NCI-H748 treated with DMSO at 0.1 percent for 48 hours (cell line): Measurements from ENCODE around the gene GLYR1.
"Not testable (repeated sequence)": the region's sequence is repeated elsewhere in the genome, so short reads cannot be mapped to it uniquely, and the experiment has no call there.

Source experiments
- DNase-seq: peaks from one replicate; lab custom pipeline; 2025; lab: John Stamatoyannopoulos, UW

Gene GLYR1

DNA sequence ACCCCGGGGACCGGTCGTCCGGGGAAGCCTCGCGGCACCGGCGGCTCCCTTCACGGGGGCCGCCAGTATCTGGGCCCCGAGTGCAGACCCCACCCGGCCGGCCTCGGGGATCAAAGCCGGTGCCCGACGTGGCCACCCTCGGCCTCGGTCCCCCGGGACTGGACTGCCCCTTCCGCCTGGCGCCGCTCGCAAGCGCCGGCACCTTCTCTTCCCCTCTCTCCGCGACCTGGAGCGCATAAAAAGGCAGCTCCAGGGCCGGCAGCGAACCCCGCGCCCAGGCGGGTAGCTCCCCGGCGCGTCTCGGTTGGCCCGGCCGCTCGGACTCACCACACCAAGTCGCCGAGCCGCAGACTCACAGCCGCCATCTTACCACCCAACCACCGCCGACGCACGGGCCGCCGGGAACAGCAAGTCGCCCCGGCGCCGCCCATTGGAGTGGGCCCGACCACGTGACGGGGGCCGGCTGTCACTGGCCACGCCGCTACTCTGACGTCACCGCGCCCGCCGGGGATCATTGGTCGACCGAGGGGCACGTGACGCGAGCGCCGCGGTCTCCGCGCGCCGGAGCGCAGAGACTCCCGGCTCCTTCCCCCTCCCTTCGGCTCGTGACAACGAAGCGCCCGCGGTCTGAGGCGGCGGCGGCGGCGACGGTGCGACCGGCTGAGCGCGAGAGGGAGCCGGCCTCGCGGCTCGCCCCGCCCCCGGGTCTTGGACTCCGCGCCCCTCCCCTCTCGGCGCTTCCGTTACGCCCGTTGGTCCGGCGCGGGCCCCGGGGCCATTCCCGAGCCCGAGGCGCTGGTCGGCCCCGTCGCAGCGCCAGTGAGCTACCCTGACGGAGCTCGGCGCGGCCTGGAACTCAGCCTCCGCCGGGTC is at the start of gene GLYR1, which contains the start of gene UBN1:
Gene GLYR1 (minus strand): TSS at position 388 of the 873 bp plus-strand sequence. CDS start 23 bp downstream, at position 365.
Gene UBN1 (plus strand): TSS at position 581 of the 873 bp plus-strand sequence. CDS start 5,437 bp downstream, outside the sequence.
- DNase-seq, result peak; percentile 73

DNA sequence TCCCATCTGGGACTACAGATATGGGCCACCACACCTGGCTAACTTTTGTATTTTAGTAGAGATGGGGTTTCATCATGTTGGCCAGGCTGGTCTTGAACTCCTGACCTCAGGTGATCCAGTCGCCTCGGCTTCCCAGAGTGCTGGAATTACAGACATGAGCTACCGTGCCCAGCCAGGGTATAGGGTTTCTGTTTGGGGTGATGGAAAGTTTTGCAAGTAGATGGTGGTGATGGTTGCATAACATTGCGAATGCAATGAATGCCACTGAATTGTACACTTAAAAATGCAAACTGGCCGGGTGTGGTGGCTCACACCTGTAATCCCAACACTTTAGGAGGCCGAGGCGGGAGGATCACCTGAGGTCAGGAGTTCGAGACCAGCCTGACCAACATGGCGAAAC is 49.7 kb upstream of the GLYR1 start:
- not testable (repeated sequence) for DNase-seq

DNA sequence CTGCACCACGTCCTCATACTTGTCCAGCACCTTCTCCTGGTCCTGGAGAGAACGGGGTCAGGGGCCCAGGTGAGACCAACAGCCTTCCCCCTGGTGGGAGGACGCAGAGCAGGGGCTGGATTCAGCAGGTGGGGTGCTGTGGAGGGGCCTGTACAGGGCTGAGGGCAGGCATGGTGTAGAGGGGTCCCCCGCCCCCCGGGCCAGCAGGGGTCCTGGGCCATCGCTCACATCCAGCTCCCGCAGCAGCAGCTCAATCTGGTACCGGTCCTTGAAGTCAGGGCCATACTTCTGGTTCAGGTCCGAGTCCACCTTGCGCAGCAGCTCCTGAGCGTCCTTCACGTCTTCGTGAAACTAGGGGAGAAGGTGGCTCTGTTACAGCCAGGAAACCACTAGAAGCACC is 48.3 kb upstream of the GLYR1 start:
- no peak for DNase-seq

DNA sequence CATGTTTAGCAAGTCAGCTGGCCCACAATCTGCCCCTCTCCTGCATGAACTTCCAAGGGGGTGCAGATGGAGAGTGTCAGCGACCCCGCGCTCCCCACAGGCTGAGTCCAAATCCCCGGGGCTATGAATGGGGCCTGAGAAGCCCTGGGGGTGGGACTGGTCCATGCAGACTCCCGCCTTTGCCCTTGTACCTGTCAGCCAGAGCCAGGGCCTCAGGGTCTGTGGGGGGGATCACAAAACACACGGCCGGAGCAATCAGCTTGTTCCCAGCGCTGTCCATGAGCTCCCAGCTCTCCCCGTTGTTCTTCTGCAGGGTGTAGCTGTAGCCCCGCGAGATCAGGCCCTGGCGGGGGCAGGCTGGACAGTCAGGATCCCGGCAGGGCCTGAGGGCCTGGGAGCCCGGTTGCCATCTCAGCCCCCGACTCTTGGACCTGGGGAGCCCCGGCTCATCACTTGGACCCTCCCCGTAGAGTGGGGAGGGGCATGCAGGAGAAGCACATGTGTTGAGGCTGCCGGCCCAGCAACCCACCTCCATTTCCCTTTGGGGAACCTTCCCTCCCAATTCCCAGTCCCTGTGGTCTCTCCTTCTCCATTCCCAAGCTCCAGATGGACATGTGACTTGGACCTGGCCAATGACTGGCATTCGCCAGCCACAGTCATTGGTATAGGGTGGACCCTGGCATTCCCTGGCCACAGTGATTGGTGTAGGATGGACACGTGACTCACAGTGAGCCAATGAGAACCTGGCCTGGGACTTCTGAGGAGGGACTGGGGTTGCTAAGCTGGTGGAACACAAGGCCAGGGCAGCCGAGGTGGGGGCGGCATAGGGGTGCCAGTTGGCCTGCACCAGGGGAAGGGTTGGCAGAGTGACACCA is 47.4 kb upstream of the GLYR1 start:
- no peak for DNase-seq

DNA sequence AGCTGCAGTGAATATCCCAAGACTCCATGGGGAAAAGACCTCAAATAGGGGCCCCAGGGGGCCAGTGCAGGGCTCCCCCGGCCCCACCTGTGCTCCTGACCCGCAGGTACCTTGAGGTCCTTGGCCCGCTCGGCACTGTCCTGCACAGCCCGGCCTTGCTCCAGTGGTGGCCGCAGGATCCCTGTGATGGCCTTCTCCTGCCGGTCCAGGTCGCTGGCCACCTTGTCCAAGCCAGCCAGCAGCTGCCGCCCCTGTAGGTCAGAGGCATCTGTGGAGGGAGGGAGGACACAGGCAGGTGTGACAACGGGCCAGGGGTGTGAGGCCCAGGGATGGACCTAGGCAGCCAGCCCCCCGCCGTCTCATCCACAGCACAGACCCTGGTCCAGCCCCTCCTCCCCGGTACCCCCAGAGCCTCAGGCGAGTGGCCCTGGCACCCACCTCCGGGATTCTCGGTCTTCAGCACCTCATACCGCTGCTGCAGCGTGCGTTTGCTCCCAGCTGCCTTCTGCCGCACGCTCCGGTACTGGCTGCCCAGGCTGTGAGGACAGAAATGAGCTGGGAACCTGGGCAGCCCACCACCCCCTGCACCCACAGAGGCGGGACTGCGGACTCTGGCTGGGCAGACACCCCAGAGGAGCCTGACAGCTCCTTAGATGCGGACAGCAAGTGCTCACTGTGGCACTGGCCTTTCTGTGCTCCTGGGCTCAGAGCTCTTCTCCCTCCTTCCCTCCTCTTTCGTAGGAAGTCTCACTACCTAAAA is 46.2 kb upstream of the GLYR1 start:
- no peak for DNase-seq

DNA sequence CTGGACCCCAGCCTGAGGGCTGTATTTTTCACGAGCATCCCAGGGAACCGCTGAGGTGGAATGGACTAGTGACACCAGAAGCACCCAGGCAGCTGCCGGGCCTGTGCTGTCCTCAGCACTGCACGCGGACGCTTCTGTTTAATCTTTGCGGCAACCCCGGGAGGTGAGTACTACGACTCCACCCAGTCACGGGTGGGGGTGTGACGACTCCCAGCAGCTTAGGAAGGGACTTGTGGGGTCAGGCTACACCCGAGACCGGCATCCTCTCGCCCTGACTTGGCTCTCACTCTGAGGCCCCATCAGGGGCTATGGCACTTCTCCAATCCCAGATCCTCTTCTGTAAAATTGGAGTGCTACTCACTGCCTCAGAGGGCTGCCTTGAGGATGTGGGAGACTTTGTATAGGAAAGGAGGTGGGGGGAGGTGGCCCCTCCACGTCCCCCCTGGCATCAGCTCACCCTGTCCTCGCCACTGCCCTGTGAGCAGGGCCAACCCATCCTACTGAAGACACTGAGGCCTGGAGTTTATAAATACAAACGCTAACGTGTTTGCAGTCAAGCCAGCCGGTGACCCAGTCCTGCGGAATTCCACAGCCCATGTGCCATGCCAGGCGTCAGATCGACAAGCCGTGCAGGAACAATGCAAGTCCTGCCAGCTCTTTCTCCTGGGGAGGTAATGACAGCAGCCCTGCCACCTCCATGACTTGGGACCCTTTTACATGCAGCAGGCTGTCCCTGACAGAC is 45.4 kb upstream of the GLYR1 start:
- DNase-seq, result no peak

DNA sequence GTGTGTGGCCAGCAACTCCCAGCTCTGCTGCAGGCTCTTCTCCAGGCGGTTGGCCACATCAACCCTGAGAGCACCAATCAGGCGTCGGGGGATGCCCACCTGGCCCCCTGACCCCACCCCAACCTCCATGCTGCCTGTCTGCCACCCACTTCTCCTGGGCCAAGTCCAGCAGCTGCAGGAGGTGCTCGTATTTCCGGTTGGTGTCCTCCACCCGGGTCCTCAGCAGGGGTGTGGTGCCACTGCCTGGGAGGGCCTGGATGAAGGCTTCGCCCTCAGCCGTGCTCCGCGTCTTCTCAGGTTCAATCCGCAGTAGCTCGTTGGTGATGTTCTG is 44.8 kb upstream of the GLYR1 start:
- no peak for DNase-seq

DNA sequence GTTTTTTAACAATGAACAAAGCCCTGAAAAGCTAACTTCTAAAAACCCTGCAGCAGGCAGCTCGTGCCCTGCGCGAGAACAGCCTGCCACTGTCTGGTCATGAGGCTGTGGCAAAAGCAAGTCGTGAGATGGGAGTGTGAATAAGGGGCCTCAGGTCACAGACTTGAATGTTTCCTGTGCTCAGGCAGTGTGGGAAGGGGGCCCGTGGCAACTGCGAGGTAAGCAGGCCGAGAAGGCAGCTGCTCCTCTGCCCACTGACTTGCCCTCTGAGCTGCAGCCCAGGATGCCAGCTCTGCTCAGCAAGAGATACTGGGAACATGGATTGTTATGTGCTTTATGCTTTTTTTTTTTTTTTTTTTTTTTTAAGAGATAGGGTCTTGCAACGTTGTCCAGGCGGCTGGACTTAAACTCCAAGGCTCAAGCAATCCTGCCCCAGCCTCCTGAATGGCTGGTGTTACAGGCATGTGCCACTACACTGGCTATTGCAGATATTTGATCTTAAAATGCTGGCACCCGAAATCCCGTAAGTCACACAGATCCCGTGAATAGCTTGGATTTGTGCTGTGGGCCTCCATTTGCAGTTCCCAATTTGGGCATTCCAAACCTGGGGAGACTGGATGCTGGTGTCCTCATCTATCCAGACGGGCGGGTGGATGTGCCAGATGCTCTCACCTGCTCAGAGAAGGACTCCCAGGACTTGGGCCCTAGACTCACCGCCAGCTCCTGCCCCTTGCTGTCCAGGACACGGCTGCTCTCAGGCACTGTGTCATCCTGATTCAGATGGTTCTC is 44.2 kb upstream of the GLYR1 start:
- no peak for DNase-seq

DNA sequence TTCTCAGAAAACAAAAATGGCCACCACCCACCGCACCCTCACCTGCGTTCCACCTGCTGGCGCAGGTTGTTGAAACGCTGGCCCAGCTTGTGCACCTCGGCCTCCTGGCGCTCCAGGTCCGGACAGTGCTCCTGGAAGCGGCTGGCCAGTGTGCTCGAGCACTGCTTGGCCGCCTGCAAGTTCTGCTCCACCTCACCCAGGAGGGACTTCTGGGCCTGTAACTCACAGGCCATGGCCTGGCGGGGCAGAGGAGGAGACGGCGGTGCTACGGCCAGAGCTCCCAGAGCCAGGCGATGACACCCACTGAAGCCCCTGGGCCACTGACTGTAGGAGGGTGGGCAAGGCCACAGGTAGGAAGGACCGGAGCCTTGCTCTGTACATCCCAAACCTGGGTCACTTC is 43.6 kb upstream of the GLYR1 start:
- DNase-seq, result no peak

DNA sequence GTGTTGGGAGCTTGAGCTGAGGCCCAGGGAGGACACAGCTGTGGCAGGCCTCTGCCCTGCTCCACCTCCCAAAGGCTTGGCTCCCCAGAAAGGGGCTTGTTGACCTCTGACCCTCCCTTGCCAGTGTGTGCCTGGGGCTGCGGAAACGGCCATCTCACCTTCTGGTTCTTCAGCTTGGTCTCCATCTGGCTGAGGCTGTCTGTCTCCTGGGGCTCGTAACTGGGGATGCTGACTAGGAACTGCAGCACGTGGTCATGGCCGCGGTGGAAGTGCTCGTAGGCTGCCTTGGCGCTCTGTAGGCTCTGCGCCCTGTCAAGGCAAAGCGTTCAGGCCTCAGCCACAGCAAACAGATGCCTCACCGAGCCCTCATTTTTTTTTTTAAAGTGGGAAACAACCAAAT is 42.9 kb upstream of the GLYR1 start:
- no peak for DNase-seq

DNA sequence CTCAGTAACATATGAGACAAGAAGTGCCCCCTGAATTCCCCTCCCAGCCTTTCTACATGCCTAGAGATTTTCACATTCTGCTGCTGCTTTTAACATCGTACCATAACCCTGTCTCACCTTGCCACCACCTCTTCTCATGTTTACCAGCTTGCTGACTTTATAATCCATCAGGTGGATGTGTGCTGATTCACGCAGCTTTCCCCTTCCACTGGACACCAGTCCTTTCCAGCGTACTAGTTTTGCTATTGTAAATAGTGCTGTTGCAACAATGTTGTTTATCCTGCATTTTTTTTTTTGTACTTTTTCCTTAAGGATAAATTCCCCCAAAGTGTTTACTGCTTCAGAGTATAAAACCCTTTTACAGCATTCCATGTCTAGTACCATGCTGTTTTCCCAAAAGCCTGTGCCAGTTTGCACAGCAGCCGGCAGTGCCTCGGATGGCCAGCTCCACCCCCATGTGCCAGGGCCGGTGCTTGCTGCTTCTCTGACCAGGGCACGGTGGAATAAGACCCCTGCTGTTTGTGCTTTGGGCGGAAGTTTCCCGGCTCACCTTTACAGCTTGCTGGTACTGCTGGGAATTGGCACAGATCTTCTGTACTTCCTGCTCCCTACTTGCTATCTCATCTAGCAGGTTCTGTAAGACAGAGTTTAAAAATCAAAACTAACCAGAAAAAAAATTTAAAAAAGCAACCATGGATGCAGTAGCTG is 41.5 kb upstream of the GLYR1 start:
- no peak for DNase-seq

DNA sequence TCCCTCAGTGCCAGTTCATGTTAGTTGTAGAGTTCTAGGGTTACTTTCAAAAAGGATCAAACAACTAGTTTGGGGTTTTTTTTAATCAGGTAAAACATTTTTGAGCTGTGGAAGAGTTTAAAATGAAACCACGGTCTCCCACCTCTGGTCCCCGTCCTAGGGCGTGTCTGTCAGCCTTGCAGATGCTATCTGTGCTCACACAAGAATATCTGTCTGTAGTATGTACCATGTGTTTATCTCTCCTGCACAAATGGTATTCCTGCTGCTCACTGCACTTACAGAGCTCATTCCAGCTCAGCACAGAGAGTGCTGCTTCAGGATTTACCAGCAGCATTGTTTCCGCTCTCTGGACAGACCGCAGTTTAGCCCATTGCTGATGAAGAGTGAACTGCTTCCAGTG is 39.1 kb upstream of the GLYR1 start:
- DNase-seq, result no peak

DNA sequence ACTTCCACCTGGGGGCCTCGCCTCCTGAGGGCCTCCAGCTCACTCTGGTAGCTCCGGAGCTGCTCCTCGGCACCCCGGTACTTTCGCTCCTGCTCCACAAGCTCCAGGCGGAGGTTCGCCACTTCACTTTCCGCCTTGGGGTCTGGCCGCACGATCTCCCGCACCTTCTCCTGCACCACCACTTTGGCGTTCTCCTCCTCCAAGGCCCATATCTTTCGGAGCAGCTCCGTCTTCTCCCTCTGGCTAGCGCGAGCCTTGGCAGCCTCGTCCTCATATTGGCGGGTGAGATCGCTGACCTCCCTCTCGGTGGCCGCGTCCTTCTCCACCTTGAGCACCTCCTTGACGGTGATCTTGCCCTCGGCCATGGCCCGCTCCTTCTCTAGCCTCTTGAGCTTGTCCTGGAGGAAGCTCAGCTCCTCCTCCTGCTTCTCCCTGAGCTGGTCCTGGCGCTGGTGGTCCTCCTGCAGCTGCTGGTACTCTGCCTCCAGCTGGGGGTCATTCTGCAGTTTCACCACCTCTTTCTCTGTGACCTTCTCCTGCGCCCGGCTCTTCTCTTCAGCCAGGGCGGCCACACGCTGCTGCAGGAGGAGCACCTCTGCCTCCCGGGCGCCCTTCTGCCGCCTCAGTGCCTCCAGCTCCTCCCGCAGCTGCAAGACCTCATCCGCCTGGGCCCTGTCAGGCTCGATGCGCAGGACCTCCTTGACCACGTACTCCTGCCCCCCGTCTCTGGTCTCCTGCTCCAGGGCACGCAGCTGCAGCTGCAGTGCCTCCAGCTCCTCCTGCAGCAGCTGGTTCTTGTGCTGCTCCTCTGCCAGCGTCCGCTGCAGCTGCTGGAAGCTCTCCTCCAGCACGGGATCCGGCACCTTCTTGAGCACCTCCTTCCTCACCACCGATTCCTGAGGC is 38.1 kb upstream of the GLYR1 start:
- DNase-seq, result no peak

DNA sequence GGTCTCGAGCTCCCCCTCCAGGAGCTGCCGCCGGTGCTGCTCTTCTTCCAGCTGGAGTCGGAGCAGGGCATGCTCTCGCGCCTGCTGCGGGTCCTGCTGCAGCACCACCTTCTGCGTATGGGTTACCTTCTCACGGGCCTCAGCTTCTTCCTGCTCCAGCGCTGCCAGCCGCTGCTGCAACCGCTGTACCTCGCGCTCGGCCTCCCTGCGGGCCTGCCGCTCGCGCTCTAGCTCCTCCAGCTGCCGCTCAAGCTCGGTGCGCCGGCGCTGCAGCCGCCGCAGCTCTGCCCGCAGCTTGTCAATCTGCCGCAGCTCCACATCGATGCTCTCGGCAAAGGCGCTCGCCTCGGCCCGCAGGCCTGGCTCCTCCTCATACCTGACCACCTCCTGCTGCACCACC is 37.1 kb upstream of the GLYR1 start:
- no peak for DNase-seq

DNA sequence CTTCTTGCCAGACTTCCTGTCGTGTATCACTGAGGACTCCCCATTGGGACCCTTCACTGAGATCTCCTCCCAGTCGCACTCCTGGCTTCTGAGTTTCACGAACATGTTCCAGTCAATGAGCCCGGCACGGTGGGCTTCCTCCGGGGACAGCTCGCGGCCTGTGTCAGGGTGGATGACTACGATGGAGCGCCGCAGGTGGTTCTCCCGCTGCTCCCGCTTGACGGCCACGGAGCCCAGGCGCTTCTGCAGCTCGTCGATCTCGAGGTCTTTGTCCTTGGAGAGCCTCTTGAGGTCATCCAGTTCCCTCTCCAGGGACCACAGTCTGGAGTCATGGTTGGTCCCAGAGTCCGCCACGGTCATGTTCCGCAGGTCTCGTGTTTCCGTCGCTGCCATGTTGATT is 36.4 kb upstream of the GLYR1 start:
- no peak for DNase-seq

DNA sequence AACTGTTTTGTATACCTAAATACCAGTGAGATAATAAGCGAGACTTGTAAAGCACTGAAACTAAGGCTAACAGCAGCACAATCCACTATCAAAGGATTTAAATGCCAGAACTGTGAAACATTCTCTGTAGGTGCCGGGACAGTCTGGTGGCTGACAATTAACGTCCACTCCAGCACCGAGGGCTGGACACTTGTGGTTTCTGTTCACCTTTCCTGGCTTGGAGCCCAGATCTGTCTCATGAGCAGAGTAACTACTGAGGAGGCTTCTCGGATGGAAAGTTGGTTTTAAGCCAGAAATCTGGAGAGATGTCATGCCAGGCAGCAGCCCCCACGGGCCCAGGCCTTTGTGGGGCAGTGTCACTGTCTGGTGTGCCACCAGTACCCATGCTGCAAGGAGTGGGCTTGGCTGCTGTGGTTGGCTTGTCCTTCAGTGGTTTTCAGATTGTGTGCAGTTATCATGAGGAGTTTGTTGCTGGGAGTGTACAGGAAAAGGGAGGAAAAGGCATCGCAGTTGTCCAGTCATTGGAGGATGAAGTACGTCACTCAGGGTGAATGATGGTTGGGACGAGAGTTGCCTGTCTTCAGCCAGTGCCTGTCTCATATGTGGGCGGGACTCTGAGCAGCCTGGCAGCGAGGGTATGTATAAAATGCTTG is 35.7 kb upstream of the GLYR1 start:
- DNase-seq, result no peak

DNA sequence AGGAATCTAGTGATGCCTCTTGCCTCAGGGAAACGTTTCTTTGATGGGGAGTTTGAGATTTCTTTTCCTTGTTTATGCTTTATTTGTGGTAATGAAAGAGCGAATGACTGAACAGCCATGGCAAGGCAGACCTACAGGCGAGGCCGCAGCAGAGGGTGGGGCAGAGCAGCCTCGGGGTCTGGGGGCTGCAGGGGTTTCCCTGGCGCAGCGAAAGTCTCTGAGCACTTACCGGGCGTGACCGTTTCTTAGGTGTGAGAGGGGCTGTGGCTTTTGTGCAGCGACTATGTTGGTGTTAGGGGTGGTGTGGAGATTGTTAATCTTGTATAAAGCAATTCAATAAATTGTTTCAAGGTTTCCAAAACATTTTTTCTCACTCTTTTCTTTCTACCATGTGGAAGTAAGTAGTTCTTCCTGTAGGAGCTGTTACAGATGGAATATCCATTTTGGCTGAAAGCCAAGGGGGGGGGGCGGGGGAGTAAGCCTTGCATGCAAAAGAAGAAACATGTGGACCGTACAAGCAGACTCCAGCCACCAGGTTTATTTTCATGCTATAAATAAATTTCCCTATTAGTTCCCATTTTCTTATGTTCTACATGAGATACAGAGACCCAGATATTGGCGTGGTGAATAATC is 35.0 kb upstream of the GLYR1 start:
- no peak for DNase-seq

DNA sequence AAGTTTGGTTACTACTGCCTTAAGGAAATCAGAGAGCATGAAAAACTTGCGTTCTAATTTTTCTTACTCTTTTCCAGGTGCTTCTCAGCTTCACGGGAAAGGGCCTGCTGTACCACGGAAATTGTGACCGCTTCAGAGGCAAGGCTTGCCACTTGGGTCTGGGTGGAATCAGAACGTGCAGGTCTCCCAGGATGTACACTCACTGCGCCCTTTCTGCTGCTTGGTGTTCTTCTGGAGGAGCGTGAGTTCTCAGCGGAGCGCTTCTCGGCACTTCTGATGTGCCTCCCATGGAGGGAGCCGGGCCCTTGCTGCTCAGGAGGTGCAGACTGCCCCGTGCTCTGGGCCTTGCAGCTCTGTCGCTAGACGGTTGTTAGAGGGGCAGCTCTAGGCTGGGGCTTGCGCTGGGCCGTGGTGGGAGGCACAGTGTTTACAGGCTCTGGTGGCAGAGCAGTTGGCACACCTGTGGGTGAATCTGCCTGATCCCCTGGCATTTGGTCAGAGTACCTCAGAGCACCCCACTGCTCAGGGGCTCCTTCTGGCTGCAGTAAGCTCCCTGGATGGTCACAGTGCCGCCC is 33.0 kb upstream of the GLYR1 start:
- no peak for DNase-seq
